Muscle layer of colon (tissue), 2 donors: Measurements from ENCODE around the gene PSMD6.
A peak's percentile ranks its signal among the peaks of the same experiment; 100 is the strongest.

Experiments
- H3K27ac ChIP-seq: one replicate; pipeline ENCODE4 v1.7.0; 2013; ENCODE audit warnings: low read depth, mild to moderate bottlenecking, low read length, moderate library complexity
- H3K27me3 ChIP-seq, 2 donors: one replicate each; pipeline ENCODE4 v1.7.0; 2013; ENCODE audit warnings: low read length in 2 of 2, mild to moderate bottlenecking in 2 of 2; ENCODE audit not compliant: insufficient read depth in 2 of 2, control insufficient read depth in 1 of 2
- H3K36me3 ChIP-seq: one replicate; pipeline ENCODE4 v1.7.0; 2013; ENCODE audit warnings: mild to moderate bottlenecking, low read length; ENCODE audit not compliant: insufficient read depth
- H3K4me1 ChIP-seq: one replicate; pipeline ENCODE4 v1.7.0; 2013; ENCODE audit warnings: mild to moderate bottlenecking, low read length; ENCODE audit not compliant: insufficient read depth
- H3K4me3 ChIP-seq, 2 donors: one replicate each; pipeline ENCODE4 v1.7.0; 2013; ENCODE audit warnings: low read length in 2 of 2, low read depth in 1 of 2, mild to moderate bottlenecking in 1 of 2, moderate library complexity in 1 of 2
- H3K9ac ChIP-seq: one replicate; pipeline ENCODE4 v1.7.0; 2013; ENCODE audit warnings: low read length
- H3K9me3 ChIP-seq: one replicate; pipeline ENCODE4 v1.7.0; 2013; ENCODE audit warnings: mild to moderate bottlenecking, low read length
- donor health status: abdominal sarcoma.
- donor health status: Adenocarcinoma of cecum.

PSMD6 gene

DNA sequence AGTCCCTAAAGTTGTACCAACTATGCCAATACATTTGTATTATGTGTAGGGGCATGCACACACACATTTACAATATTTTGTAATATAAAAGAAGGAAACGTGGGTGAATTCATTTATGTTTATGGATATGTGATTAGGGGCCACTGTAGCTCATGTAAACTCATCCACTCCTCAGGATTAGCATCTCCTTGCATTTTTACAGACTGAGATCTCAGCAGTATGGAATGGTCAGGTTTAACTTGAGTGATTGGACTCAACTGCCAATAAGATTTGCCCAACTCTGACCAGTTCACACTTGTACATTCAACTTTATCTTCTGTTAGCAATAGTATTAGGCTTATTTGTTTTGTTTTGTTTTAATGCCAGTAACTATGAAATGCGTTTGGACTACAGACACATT lies 36.5 kb downstream of the PSMD6 start:
- Histone ChIP-seq H3K4me1 (no peaks in the 10 kb centered on the region), H3K36me3 (peaks cover 65% of the 10 kb centered on the region), H3K4me3 (no peak overlapping the region), H3K9ac (no peak overlapping the region), H3K9me3 (no peaks in the 10 kb centered on the region), H3K27ac (no peak overlapping the region), H3K27me3 (no peaks in the 10 kb centered on the region)

DNA sequence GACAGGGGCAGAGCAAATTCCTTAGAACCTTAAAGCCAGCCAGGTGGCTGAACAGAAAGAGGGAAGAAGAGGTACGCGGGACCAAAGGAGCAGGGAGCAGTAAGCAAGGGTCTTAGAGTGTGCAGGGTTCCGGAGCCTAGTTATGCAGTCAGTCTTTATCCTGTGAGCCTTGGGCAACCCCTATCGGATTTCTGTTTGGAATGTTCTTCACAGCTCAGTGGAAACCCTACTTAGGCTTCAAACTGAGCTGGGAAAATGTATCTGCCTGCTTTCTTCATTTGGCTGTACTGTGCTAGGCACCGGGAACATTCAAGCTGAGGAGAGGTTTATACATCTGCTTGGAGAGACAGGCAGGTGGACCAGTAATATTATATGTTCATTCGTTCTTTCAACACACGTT lies 37.1 kb downstream of the PSMD6 start:
- Histone ChIP-seq H3K4me3 (no peak overlapping the region), H3K27me3 (no peaks in the 10 kb centered on the region), H3K4me1 (peaks cover 4% of the 10 kb centered on the region), H3K9me3 (no peaks in the 10 kb centered on the region), H3K36me3 (peaks cover 66% of the 10 kb centered on the region), H3K9ac (no peak overlapping the region), H3K27ac (no peak overlapping the region)

DNA sequence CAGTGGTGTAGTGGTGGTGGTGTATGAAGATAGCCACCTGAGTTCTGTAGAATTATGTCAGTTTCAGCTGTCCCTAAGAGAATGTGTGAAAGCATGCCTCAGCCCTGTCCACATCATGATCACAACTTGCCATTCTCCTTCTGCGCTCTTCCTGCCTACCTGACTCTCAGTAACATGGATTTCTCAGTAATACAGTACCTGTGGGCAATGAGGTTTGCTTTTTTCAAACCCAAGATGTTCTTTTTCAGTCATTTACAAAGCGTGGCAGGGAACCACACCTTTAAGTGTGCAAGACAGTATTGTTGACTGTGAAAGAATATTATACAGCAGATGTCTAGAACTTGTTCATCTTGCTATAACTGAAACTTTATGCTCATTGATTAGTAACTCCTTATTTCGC lies 38.9 kb downstream of the PSMD6 start:
- no peak overlapping the region for H3K27ac ChIP-seq
- no peak overlapping the region for H3K9ac ChIP-seq
- H3K27me3 ChIP-seq = no peaks in the 10 kb centered on the region
- H3K4me3 ChIP-seq = no peak overlapping the region
- H3K9me3 ChIP-seq = no peaks in the 10 kb centered on the region
- H3K36me3 ChIP-seq = peaks cover 61% of the 10 kb centered on the region
- peaks cover 11% of the 10 kb centered on the region for H3K4me1 ChIP-seq

DNA sequence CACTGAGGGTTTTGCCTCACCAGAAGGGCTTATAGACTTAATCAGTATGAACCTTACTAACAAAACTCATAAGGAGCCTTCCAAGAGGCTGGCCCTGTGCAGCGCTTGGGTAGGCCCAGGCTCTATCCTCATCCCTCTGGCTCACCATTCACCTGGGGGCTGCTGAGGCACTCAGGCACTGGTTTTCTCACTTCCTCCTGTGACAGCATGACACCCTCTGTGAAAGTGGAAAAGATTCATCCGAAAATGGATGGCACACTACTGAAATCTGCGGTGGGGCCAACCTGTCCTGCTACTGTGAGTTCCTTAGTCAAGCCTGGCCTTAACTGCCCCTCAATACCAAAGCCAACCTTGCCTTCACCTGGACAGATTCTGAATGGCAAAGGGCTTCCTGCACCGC lies 41.3 kb downstream of the PSMD6 start:
- no peak overlapping the region for H3K9ac ChIP-seq
- no peaks in the 10 kb centered on the region for H3K27me3 ChIP-seq
- peaks cover 41% of the 10 kb centered on the region for H3K36me3 ChIP-seq
- H3K4me3 ChIP-seq = no peak overlapping the region
- H3K27ac ChIP-seq = no peak overlapping the region
- no peaks in the 10 kb centered on the region for H3K9me3 ChIP-seq
- H3K4me1 ChIP-seq = peaks cover 32% of the 10 kb centered on the region

DNA sequence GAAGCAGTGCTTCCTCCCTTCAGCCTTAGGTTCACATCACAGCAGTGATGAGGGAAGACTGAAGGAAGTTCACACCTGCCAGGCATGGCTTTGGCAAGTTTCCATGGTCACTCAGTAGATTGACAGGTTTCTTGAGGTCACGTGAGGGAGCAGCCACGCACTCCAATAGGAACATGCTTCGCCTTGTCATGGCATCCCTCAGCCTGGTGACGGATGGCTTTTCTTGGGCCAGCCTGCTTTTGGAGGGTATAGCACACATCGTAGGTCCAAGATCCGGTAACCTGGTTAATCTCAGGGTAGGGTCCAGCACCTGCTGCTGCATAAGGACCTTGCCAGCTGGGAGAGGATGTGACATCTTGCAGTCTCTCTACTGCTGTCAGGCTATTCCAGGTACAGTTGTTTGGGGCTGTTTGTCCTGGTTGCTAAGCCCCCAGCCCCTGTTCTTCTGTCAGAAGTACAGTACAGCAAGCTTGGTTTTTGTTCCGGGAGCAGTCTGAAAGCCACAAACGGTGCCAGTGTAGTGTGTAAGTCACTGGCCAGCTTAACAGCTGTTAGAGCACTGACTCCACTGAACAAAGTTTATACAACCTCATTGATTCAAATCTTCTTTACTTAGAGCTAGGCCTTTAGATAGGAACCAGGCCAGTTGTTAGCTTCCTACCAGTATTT lies 42.3 kb downstream of the PSMD6 start:
- peaks cover 43% of the 10 kb centered on the region for H3K4me1 ChIP-seq

DNA sequence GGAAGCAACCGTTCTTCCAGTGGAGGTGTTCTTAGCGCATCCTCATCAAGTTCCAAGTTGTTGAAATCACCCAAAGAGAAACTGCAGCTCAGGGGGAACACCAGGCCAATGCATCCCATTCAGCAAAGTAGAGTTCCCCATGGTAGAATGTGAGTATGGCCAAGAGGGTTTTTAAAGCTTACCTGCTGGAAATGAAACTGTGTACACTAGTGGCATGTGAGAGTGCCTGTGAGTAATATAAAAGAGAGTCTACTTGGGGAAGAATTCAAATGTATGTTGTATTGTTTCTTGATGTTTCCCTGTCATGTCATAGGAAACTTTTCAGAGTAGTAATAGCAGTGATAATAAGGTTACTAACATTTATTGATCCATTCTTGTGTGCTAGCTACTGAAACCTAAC lies 43.3 kb downstream of the PSMD6 start:
- Histone ChIP-seq H3K9ac (no peak overlapping the region), H3K9me3 (no peaks in the 10 kb centered on the region), H3K36me3 (peaks cover 40% of the 10 kb centered on the region), H3K27me3 (no peaks in the 10 kb centered on the region), H3K27ac (peak overlapping the region; percentile 16), H3K4me3 (no peak overlapping the region), H3K4me1 (peaks cover 48% of the 10 kb centered on the region)

More for the DNA sequence above, 42.3 kb downstream of the PSMD6 start:
- Histone ChIP-seq H3K9ac (no peak overlapping the region), H3K9me3 (no peaks in the 10 kb centered on the region), H3K27ac (peak overlapping the region; percentile 16), H3K36me3 (peaks cover 40% of the 10 kb centered on the region), H3K27me3 (no peaks in the 10 kb centered on the region), H3K4me3 (no peak overlapping the region)

DNA sequence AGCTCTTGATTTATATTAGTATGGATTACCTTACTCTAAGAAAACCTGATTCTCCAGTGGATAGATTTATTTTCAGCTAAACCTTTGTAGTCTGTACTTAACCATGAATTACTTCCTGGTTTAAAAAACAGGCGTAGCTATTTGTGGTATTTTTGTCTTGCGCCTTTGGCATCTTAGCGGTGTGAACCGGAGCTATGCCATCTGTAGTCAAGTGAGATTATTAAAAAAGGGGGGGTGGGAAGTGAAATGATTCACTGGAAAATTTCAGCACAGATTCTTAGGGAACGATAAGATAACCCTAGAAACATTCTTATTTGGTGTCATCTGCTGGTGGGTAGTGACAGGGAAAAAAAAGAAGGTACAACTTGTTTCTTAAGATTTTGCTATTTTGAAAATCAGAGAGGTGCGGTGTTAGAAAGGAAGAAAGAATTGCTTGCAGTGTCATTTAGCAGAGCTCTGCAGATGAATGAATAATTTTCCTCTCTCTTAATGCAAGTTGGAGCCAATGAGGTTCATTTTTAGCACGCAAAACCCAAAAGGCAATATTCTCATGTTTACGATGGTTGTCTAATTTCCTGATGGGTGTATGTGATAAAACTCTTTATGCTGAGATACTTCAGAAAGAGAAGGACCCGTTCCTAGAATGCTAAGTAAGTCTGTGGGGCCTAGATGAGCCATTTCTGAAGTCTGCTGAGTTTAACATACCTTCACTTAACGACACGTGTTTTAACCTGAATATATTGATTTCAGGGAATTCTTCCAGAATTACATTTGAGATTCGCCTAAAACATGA lies 44.0 kb downstream of the PSMD6 start:
- Histone ChIP-seq H3K4me1 (peaks cover 54% of the 10 kb centered on the region), H3K4me3 (no peak overlapping the region), H3K9ac (no peak overlapping the region), H3K36me3 (peaks cover 32% of the 10 kb centered on the region), H3K27ac (no peak overlapping the region), H3K27me3 (no peaks in the 10 kb centered on the region), H3K9me3 (no peaks in the 10 kb centered on the region)

DNA sequence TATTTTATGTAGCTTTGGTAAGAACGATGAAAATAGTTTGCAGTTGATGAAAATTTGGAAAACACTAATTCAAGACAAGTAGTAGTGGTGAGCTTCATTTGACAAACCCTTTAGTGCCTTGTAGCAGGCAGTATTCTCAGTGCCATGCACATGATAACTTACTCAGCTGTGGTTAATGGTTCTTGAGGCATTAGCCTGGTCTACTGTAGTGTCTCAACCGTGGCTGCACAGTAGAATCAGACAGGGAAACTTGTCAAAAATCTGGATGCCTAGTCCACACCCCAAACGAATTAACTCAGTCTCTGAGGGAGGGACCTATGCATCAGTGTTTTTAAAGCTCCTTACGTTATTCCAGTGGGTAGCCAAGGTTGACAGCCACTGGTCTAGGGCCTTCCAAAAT lies 45.4 kb downstream of the PSMD6 start:
- Histone ChIP-seq H3K4me3 (no peak overlapping the region), H3K4me1 (peaks cover 62% of the 10 kb centered on the region), H3K9ac (no peak overlapping the region), H3K27ac (no peak overlapping the region), H3K27me3 (no peaks in the 10 kb centered on the region), H3K9me3 (no peaks in the 10 kb centered on the region), H3K36me3 (peaks cover 28% of the 10 kb centered on the region)

DNA sequence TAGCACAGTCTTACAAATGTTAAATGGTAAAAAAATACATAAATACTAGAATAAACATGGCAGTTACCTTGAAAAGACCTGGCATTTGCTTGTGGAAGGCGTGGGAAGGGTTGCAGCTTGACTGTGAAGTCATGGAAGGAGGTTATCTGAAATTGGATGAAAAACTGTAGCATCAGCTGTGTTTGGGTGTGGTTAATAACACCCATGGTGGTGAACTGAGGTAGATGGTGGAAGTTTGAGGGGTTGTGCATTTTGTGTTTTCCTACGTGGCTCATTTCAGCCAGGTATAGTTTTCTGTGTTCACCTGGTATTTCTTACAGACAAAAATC lies 46.5 kb downstream of the PSMD6 start:
- peaks cover 19% of the 10 kb centered on the region for H3K36me3 ChIP-seq
- no peaks in the 10 kb centered on the region for H3K9me3 ChIP-seq
- H3K27ac ChIP-seq = no peak overlapping the region
- H3K4me1 ChIP-seq = peaks cover 72% of the 10 kb centered on the region
- no peaks in the 10 kb centered on the region for H3K27me3 ChIP-seq
- H3K4me3 ChIP-seq = no peak overlapping the region
- no peak overlapping the region for H3K9ac ChIP-seq

DNA sequence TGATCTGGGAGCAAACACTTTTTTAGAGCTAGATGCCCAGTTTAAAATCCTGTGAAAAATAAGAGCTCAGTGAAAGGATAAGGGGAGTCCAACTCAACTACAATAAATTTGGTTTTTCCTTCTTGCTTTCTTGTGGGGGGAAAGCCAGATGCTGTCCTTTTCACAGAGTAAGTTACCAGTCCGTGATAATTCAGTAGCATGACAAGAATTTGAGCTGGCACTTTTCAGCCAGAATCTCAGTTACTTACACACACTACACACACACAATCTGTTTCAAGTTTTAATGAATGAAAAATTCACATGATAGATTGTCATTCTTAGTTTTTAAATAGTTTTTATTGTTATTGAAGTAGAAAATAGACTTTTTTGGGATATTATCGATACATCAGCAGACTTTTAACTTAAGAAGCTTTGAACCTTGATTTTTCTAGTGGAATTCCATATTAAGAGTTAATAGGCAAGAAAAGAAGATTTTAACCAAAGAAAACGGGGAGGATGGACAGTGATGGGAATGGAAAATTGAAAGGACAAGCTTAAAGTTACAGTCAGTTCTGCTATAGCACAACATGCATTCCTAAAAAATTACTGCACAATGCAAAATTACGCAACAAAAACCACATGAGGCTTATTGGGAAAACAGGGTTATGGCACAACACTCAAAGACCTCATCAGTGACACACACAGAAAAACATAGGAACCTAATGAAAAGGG lies 47.0 kb downstream of the PSMD6 start:
- Histone ChIP-seq H3K4me1 (peaks cover 73% of the 10 kb centered on the region), H3K27me3 (no peaks in the 10 kb centered on the region), H3K4me3 (no peak overlapping the region), H3K36me3 (peaks cover 14% of the 10 kb centered on the region), H3K9me3 (no peaks in the 10 kb centered on the region), H3K9ac (no peak overlapping the region), H3K27ac (no peak overlapping the region)

DNA sequence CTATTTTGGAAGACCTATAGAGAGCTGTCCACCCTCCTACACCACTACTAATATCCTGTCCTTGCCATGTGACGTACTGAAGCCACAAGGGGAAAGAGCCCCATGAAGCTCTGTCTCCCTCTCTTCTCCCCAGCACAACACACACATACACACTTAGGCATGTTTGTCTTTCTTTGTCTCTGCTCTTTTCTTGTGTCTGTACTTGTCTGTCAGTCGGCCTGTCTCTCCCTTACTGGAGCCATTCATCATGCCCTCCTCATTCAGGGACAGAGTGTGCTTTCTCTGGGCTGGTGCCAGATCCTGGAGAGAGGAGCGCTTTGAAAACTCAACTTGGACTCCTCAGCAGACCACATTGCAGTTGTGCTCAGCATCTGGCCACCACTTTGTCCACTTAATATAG lies 47.6 kb downstream of the PSMD6 start:
- Histone ChIP-seq H3K27me3 (no peaks in the 10 kb centered on the region), H3K4me3 (no peak overlapping the region), H3K36me3 (peaks cover 8% of the 10 kb centered on the region), H3K4me1 (peaks cover 73% of the 10 kb centered on the region), H3K9me3 (no peaks in the 10 kb centered on the region), H3K9ac (no peak overlapping the region), H3K27ac (no peak overlapping the region)
